Suprapubic skin (tissue), 4 donors: ENCODE data around the gene APOC4. TPM values are rescaled to one million over a fixed set of nuclear protein-coding genes. Genes with fewer than 3 reads are reported as not detected.

Source experiments
- DNase-seq, 2 donors: peaks; one replicate each; pipeline ENCODE4 v3.0.0-alpha.2; 2019; ENCODE audit warnings: low spot score in 2 of 2
- H3K27ac ChIP-seq: fragments of 200-600 bp; sonication (generic); one replicate; pipeline ENCODE4 v1.5.1; 2019
- H3K27me3 ChIP-seq: fragments of 200-600 bp; sonication (generic); one replicate; pipeline ENCODE4 v1.5.1; 2019
- H3K36me3 ChIP-seq: fragments of 200-600 bp; sonication (generic); one replicate; pipeline ENCODE4 v1.5.1; 2019
- H3K4me1 ChIP-seq: fragments of 200-600 bp; sonication (generic); one replicate; pipeline ENCODE4 v1.5.1; 2019
- H3K4me3 ChIP-seq: fragments of 200-600 bp; sonication (generic); one replicate; pipeline ENCODE4 v1.5.1; 2019; ENCODE audit warnings: mild to moderate bottlenecking
- H3K9me3 ChIP-seq: fragments of 200-600 bp; sonication (generic); one replicate; pipeline ENCODE4 v1.5.1; 2019
- CTCF ChIP-seq, 2 donors: fragments of 200-600 bp in 1 of 2; fragments of 450-650 bp in 1 of 2; sonication (generic) in 1 of 2; IDR thresholded peaks; one replicate each; pipeline ENCODE4 v1.5.1; 2016 to 2019; ENCODE audit warnings: antibody characterized with exemption in 2 of 2, mild to moderate bottlenecking in 1 of 2, moderate library complexity in 1 of 2
- EP300 ChIP-seq: sonication (generic); formaldehyde crosslinking; IDR thresholded peaks from one replicate; pipeline ENCODE4 v1.6.1; 2017; ENCODE audit warnings: antibody characterized with exemption
- POLR2A ChIP-seq, 2 donors: fragments of 450-650 bp; IDR thresholded peaks; one replicate each; pipeline ENCODE4 v1.6.1; 2017; ENCODE audit warnings: antibody characterized with exemption in 2 of 2, mild to moderate bottlenecking in 2 of 2, moderate library complexity in 2 of 2
- POLR2AphosphoS5 ChIP-seq, 3 donors: sonication (generic); formaldehyde crosslinking; IDR thresholded peaks; one replicate each; pipeline ENCODE4 v1.6.1; 2017; ENCODE audit warnings: antibody characterized with exemption in 3 of 3
- WGBS: methylation state at CpG from one replicate; pipeline ENCODE4 v1.1.5; 2018; 5-methylcytosine and 5-hydroxymethylcytosine counted together
- total RNA-seq, 4 donors: library from RNA; depleted of rRNA; stranded (reverse); fragments of >200 nt; gene quantifications; one replicate each; pipeline ENCODE4 v1.1.0, GENCODE V29; 2016

APOC4 gene
- total RNA-seq, 4 donors from 2014 or later: not detected

- peaks cover 44% of the 10 kb centered on the region for H3K36me3 ChIP-seq
- H3K27ac ChIP-seq: no peak overlapping the region
- DNase-seq: no peak
- no peaks in the 10 kb centered on the region for H3K9me3 ChIP-seq
- 55% methylated on average over 11 of the region's 12 CpGs for WGBS
- TF ChIP-seq POLR2AphosphoS5 (IDR thresholded peaks at IDR 0.05) (no peak), POLR2A (IDR thresholded peaks at IDR 0.05) (no peak), EP300 (no peak), CTCF (IDR thresholded peaks at IDR 0.05) (no peak)
- peaks cover 37% of the 10 kb centered on the region for H3K4me1 ChIP-seq
- peaks cover 9% of the 10 kb centered on the region for H3K27me3 ChIP-seq
- H3K4me3 ChIP-seq: no peak overlapping the region
Measured at GRCh38 chr19:44904426-44904994, 37.5 kb upstream of the APOC4 start.

DNA sequence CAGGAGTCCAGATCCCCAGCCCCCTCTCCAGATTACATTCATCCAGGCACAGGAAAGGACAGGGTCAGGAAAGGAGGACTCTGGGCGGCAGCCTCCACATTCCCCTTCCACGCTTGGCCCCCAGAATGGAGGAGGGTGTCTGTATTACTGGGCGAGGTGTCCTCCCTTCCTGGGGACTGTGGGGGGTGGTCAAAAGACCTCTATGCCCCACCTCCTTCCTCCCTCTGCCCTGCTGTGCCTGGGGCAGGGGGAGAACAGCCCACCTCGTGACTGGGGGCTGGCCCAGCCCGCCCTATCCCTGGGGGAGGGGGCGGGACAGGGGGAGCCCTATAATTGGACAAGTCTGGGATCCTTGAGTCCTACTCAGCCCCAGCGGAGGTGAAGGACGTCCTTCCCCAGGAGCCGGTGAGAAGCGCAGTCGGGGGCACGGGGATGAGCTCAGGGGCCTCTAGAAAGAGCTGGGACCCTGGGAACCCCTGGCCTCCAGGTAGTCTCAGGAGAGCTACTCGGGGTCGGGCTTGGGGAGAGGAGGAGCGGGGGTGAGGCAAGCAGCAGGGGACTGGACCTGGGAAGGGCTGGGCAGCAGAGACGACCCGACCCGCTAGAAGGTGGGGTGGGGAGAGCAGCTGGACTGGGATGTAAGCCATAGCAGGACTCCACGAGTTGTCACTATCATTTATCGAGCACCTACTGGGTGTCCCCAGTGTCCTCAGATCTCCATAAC lies 36.4 kb upstream of the APOC4 start, which contains the start of gene APOE:
Gene APOE (plus strand): TSS at position 360 of the 724 bp plus-strand sequence. CDS start 829 bp downstream, outside the sequence.
- WGBS: 0% methylated on average over 16 of the region's 20 CpGs
- TF ChIP-seq EP300 (no peak), POLR2A (IDR thresholded peaks at IDR 0.05) (no peak), POLR2AphosphoS5 (IDR thresholded peaks at IDR 0.05) (no peak), CTCF (IDR thresholded peaks at IDR 0.05) (no peak)
- no peaks in the 10 kb centered on the region for H3K9me3 ChIP-seq
- no peak for DNase-seq
- H3K4me3 ChIP-seq: peak within 1 kb of the TSS; percentile 52
- H3K36me3 ChIP-seq: peaks cover 36% of the 10 kb centered on the region
- peaks cover 9% of the 10 kb centered on the region for H3K27me3 ChIP-seq
- H3K27ac ChIP-seq: peak within 1 kb of the TSS; percentile 62
- peaks cover 46% of the 10 kb centered on the region for H3K4me1 ChIP-seq

DNA sequence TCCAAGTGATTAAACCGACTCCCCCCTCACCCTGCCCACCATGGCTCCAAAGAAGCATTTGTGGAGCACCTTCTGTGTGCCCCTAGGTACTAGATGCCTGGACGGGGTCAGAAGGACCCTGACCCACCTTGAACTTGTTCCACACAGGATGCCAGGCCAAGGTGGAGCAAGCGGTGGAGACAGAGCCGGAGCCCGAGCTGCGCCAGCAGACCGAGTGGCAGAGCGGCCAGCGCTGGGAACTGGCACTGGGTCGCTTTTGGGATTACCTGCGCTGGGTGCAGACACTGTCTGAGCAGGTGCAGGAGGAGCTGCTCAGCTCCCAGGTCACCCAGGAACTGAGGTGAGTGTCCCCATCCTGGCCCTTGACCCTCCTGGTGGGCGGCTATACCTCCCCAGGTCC lies 34.4 kb upstream of the APOC4 start:
- DNase-seq: no peak
- Histone ChIP-seq H3K36me3 (peaks cover 16% of the 10 kb centered on the region), H3K9me3 (no peaks in the 10 kb centered on the region), H3K4me3 (no peak overlapping the region), H3K27me3 (peaks cover 9% of the 10 kb centered on the region), H3K27ac (no peak overlapping the region), H3K4me1 (peaks cover 57% of the 10 kb centered on the region)
- 98% methylated on average over 8 of the region's 12 CpGs for WGBS
- TF ChIP-seq POLR2AphosphoS5 (IDR thresholded peaks at IDR 0.05): no peak
- TF ChIP-seq CTCF (IDR thresholded peaks at IDR 0.05): no peak
- TF ChIP-seq POLR2A (IDR thresholded peaks at IDR 0.05): no peak

GRCh38 chr19:44908074-44908835 lies 33.8 kb upstream of the APOC4 start:
- peaks cover 57% of the 10 kb centered on the region for H3K4me1 ChIP-seq
- peaks cover 9% of the 10 kb centered on the region for H3K27me3 ChIP-seq
- no peak overlapping the region for H3K4me3 ChIP-seq

More at GRCh38 chr19:44908074-44908835, 33.8 kb upstream of the APOC4 start:
- Histone ChIP-seq H3K9me3 (no peaks in the 10 kb centered on the region), H3K27ac (no peak overlapping the region), H3K36me3 (peaks cover 9% of the 10 kb centered on the region)
- 95% methylated on average over 31 of the region's 46 CpGs for WGBS
- TF ChIP-seq POLR2A (IDR thresholded peaks at IDR 0.05): no peak
- TF ChIP-seq CTCF (IDR thresholded peaks at IDR 0.05): no peak
- no peak for TF ChIP-seq EP300
- TF ChIP-seq POLR2AphosphoS5 (IDR thresholded peaks at IDR 0.05): no peak
- no peak for DNase-seq
